Right lobe of liver (tissue), 4 donors: ENCODE results near the gene CTSZ.

ENCODE experiments used
- POLR2A ChIP-seq: fragments of 450-650 bp; IDR thresholded peaks from one replicate; pipeline ENCODE4 v1.6.1; 2017; ENCODE audit warnings: antibody characterized with exemption, mild to moderate bottlenecking
- TF ChIP-seq, protein P1 (sequence below), 4 donors: fragments of 200-600 bp in 3 of 4; fragments of 450-650 bp in 1 of 4; IDR thresholded peaks; one replicate each; pipeline versions ENCODE4 v1.5.1 to v1.8.0; 2016 to 2022; ENCODE audit warnings: antibody characterized with exemption in 4 of 4, mild to moderate bottlenecking in 2 of 4
- donor health status: DM: no; HTN: no; CAD: no.
- donor health status: DM: no; HTN: no; CAD: no.
- donor health status: DM: no; HTN: yes; CAD: no.

DNA sequence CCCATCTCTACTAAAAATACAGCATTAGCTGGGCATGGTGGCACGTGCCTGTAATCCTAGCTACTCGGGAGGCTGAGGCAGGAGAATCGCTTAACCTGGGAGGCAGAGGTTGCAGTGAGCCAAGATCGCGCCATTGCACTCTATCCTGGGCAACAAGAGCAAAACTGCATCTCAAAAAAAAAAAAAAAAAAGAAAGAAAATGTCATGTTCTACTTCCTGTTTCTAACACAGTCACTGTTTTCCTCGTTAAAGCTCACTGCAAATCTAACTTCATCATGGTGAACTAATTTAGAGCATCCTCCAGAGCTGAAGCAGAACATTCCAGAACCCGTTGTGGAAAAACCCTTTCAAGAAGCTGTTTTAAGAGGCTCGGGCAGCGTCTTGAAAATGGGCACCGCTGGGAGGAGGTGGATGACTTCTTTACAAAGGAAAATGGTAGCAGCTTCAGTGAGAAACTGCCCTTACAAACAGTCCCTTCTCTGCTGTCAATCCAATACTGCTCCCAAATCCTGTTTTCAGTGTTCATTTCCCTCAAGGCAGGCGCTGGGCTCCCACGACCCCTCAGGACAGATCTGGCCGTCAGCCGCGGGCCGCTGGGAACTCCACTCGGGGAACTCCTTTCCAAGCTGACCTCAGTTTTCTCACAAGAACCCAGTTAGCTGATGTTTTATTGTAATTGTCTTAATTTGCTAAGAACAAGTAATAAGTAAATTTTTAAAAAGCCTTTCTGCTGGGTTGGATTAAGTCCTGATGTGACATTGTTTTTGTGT lies 12.5 kb downstream of the CTSZ start:
- TF ChIP-seq, protein P1, sequence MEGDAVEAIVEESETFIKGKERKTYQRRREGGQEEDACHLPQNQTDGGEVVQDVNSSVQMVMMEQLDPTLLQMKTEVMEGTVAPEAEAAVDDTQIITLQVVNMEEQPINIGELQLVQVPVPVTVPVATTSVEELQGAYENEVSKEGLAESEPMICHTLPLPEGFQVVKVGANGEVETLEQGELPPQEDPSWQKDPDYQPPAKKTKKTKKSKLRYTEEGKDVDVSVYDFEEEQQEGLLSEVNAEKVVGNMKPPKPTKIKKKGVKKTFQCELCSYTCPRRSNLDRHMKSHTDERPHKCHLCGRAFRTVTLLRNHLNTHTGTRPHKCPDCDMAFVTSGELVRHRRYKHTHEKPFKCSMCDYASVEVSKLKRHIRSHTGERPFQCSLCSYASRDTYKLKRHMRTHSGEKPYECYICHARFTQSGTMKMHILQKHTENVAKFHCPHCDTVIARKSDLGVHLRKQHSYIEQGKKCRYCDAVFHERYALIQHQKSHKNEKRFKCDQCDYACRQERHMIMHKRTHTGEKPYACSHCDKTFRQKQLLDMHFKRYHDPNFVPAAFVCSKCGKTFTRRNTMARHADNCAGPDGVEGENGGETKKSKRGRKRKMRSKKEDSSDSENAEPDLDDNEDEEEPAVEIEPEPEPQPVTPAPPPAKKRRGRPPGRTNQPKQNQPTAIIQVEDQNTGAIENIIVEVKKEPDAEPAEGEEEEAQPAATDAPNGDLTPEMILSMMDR (IDR thresholded peaks at IDR 0.05), result no peak
- no peak for TF ChIP-seq POLR2A
